ENCODE data around the gene ZNF117.
A peak's percentile ranks its signal among the peaks of the same experiment; 100 is the strongest.
"Not testable (repeated sequence)": the region's sequence is repeated elsewhere in the genome, so short reads cannot be mapped to it uniquely, and the experiment has no call there.

The ZNF117 gene

DNA sequence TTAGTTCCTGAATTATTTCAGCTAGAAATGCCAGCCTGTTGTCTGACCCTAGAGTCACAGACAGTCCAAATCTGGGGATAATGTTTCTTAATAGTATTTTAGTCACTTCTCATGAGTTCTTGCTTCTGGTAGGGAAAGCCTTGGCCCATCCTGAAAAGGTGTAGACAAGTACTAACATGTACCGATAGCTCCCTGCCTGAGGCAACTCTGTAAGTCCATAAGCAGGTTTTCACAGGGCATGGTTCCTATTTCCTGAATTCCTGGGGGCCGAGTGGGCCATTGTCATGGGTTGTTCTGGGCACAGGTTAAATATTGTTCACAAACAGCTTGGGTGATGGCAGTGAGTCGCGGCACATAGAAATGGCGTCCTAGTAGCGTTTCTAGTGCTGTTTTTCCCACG is 3.1 kb upstream of the ZNF117 start:
- no peak overlapping the region for H3K4me3 ChIP-seq (ENCODE audit: low read depth, low read length)
- H3K27ac ChIP-seq (ENCODE audit: low read depth, low read length) = no peak overlapping the region
- H3K79me2 ChIP-seq (ENCODE audit: control insufficient read depth, insufficient read depth, low read length, unreplicated experiment) = no peaks in the 10 kb centered on the region
- no peaks in the 10 kb centered on the region for H3K4me1 ChIP-seq (ENCODE audit: control insufficient read depth, insufficient read depth, low read length, unreplicated experiment)
- H2AFZ ChIP-seq (ENCODE audit: low read length, unreplicated experiment) = no peak overlapping the region
- peaks cover 13% of the 10 kb centered on the region for H3K36me3 ChIP-seq (ENCODE audit: insufficient read depth, low read length)
- no peaks in the 10 kb centered on the region for H3K27me3 ChIP-seq (ENCODE audit: insufficient read depth, low read length)

DNA sequence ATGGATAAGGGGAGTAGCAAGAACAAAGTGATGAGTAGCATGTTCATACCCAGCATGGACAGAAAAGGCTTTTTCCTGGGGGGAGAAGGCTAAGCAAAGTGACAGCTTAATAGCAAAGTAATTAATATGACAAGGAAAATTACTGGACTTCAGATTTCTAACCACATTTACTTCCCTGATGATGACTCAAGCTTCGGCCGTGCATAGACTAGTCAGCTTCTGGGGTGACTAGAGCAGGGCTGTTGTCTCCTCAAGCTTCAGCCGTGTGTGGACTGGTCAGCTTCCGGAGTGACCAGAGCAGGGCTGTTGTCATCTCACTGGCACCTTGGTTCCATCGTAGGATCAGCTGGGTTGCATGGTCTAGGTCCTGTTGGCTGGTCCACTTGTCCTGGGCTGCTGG is 2.1 kb upstream of the ZNF117 start:
- Histone ChIP-seq H3K4me1 (ENCODE audit: control insufficient read depth, insufficient read depth, low read length, unreplicated experiment) (no peaks in the 10 kb centered on the region), H2AFZ (ENCODE audit: low read length, unreplicated experiment) (no peak overlapping the region), H3K27me3 (ENCODE audit: insufficient read depth, low read length) (no peaks in the 10 kb centered on the region), H3K27ac (ENCODE audit: low read depth, low read length) (no peak overlapping the region), H3K36me3 (ENCODE audit: insufficient read depth, low read length) (peaks cover 18% of the 10 kb centered on the region), H3K4me3 (ENCODE audit: low read depth, low read length) (no peak overlapping the region), H3K79me2 (ENCODE audit: control insufficient read depth, insufficient read depth, low read length, unreplicated experiment) (no peaks in the 10 kb centered on the region)

GRCh38 chr7:64990216-64990615 is 620 bp downstream of the ZNF117 start:
- H3K27me3 ChIP-seq (ENCODE audit: insufficient read depth, low read length) = no peaks in the 10 kb centered on the region
- no peaks in the 10 kb centered on the region for H3K79me2 ChIP-seq (ENCODE audit: control insufficient read depth, insufficient read depth, low read length, unreplicated experiment)
- no peak overlapping the region for H2AFZ ChIP-seq (ENCODE audit: low read length, unreplicated experiment)
- no peaks in the 10 kb centered on the region for H3K4me1 ChIP-seq (ENCODE audit: control insufficient read depth, insufficient read depth, low read length, unreplicated experiment)
- no peak overlapping the region for H3K4me3 ChIP-seq (ENCODE audit: low read depth, low read length)
- no peak overlapping the region for H3K27ac ChIP-seq (ENCODE audit: low read depth, low read length)
- peaks cover 20% of the 10 kb centered on the region for H3K36me3 ChIP-seq (ENCODE audit: insufficient read depth, low read length)

DNA sequence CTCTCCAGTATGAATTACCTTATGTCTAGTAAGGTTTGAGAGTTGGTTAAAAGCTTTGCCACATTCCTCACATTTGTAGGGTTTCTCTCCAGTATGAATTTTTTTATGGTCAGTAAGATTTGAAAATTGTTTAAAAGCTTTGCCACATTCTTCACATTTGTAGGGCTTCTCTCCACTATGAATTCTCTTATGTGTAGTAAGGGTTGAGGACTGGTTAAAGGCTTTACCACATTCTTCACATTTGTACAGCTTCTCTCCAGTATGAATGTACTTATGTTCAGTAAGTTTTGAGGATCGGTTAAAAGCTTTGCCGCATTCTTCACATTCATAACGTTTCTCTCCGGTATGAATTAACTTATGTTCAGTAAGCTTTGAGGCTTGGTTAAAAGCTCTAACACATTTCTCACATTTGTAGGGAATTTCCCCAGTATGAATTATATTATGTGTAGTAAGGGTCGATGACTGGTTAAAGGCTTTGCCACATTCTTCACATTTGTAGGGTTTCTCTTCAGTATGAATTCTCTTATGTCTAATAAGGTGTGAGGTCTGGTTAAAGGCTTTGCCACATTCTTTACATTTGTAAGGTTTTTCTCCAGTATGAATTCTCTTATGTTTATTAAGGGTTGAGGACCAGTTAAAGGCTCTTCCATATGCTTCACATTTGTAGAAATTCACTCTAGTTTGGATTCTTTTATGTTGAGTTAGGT is 12.2 kb downstream of the ZNF117 start:
- H3K4me1 ChIP-seq (ENCODE audit: control insufficient read depth, insufficient read depth, low read length, unreplicated experiment) = no peaks in the 10 kb centered on the region
- H3K27ac ChIP-seq (ENCODE audit: low read depth, low read length) = no peak overlapping the region
- no peak overlapping the region for H2AFZ ChIP-seq (ENCODE audit: low read length, unreplicated experiment)
- H3K36me3 ChIP-seq (ENCODE audit: insufficient read depth, low read length) = peaks cover 46% of the 10 kb centered on the region
- no peaks in the 10 kb centered on the region for H3K27me3 ChIP-seq (ENCODE audit: insufficient read depth, low read length)
- no peak overlapping the region for H3K4me3 ChIP-seq (ENCODE audit: low read depth, low read length)
- no peaks in the 10 kb centered on the region for H3K79me2 ChIP-seq (ENCODE audit: control insufficient read depth, insufficient read depth, low read length, unreplicated experiment)

DNA sequence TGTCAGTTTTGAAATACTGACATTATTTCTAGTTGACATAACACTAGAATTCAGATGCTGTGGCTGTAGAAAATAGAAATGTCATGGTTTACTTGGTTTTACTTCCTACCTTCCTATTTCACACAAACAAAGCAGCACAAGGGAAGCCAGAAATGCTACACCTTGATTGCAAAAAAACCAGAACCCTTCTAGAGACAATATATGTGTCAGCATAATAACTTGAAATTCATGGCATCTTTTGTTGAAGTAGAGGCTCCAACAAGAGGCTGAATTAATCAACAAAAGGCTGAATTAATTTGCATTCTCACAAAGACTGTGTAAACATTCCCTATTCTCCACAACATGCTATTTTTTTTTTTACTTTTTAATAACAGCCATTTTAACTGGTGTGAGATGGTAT is 25.2 kb downstream of the ZNF117 start:
- H3K4me3 ChIP-seq (ENCODE audit: low read depth, low read length) = no peak overlapping the region
- H3K4me1 ChIP-seq (ENCODE audit: control insufficient read depth, insufficient read depth, low read length, unreplicated experiment) = no peaks in the 10 kb centered on the region
- no peak overlapping the region for H2AFZ ChIP-seq (ENCODE audit: low read length, unreplicated experiment)
- H3K79me2 ChIP-seq (ENCODE audit: control insufficient read depth, insufficient read depth, low read length, unreplicated experiment) = no peaks in the 10 kb centered on the region
- H3K27me3 ChIP-seq (ENCODE audit: insufficient read depth, low read length) = peaks cover 3% of the 10 kb centered on the region; the same call in 1 of the 2 replicates
- H3K36me3 ChIP-seq (ENCODE audit: insufficient read depth, low read length) = no peaks in the 10 kb centered on the region
- no peak overlapping the region for H3K27ac ChIP-seq (ENCODE audit: low read depth, low read length)

- no peaks in the 10 kb centered on the region for H3K36me3 ChIP-seq (ENCODE audit: insufficient read depth, low read length)
- H3K4me1 ChIP-seq (ENCODE audit: control insufficient read depth, insufficient read depth, low read length, unreplicated experiment) = no peaks in the 10 kb centered on the region
- H3K4me3 ChIP-seq (ENCODE audit: low read depth, low read length) = no peak overlapping the region
- no peak overlapping the region for H2AFZ ChIP-seq (ENCODE audit: low read length, unreplicated experiment)
- no peaks in the 10 kb centered on the region for H3K79me2 ChIP-seq (ENCODE audit: control insufficient read depth, insufficient read depth, low read length, unreplicated experiment)
- no peaks in the 10 kb centered on the region for H3K27me3 ChIP-seq (ENCODE audit: insufficient read depth, low read length)
- H3K27ac ChIP-seq (ENCODE audit: low read depth, low read length) = no peak overlapping the region
Measured at GRCh38 chr7:64959072-64959747, 31.6 kb downstream of the ZNF117 start.

- H3K79me2 ChIP-seq (ENCODE audit: control insufficient read depth, insufficient read depth, low read length, unreplicated experiment) = no peaks in the 10 kb centered on the region
- no peak overlapping the region for H3K27ac ChIP-seq (ENCODE audit: low read depth, low read length)
- H3K27me3 ChIP-seq (ENCODE audit: insufficient read depth, low read length) = peaks cover 27% of the 10 kb centered on the region
- no peak overlapping the region for H2AFZ ChIP-seq (ENCODE audit: low read length, unreplicated experiment)
- H3K36me3 ChIP-seq (ENCODE audit: insufficient read depth, low read length) = no peaks in the 10 kb centered on the region
- H3K4me3 ChIP-seq (ENCODE audit: low read depth, low read length) = no peak overlapping the region
- no peaks in the 10 kb centered on the region for H3K4me1 ChIP-seq (ENCODE audit: control insufficient read depth, insufficient read depth, low read length, unreplicated experiment)
Measured at GRCh38 chr7:64951250-64951848, 39.5 kb downstream of the ZNF117 start.

GRCh38 chr7:64950673-64951072 is 40.2 kb downstream of the ZNF117 start:
- not testable (repeated sequence) for H3K4me1 ChIP-seq (ENCODE audit: control insufficient read depth, insufficient read depth, low read length, unreplicated experiment); H3K27ac ChIP-seq (ENCODE audit: low read depth, low read length); H3K4me3 ChIP-seq (ENCODE audit: low read depth, low read length); H3K79me2 ChIP-seq (ENCODE audit: control insufficient read depth, insufficient read depth, low read length, unreplicated experiment); H3K36me3 ChIP-seq (ENCODE audit: insufficient read depth, low read length); H2AFZ ChIP-seq (ENCODE audit: low read length, unreplicated experiment)
- H3K27me3 ChIP-seq (ENCODE audit: insufficient read depth, low read length) = peaks cover 34% of the 10 kb centered on the region

- H3K36me3 ChIP-seq (ENCODE audit: insufficient read depth, low read length); H3K27ac ChIP-seq (ENCODE audit: low read depth, low read length); H3K4me3 ChIP-seq (ENCODE audit: low read depth, low read length); H2AFZ ChIP-seq (ENCODE audit: low read length, unreplicated experiment); H3K4me1 ChIP-seq (ENCODE audit: control insufficient read depth, insufficient read depth, low read length, unreplicated experiment); H3K79me2 ChIP-seq (ENCODE audit: control insufficient read depth, insufficient read depth, low read length, unreplicated experiment): not testable (repeated sequence)
- peaks cover 38% of the 10 kb centered on the region for H3K27me3 ChIP-seq (ENCODE audit: insufficient read depth, low read length)
Measured at GRCh38 chr7:64948774-64949173, 42.1 kb downstream of the ZNF117 start.

GRCh38 chr7:64947252-64948000 is 43.4 kb downstream of the ZNF117 start:
- Histone ChIP-seq H3K27me3 (ENCODE audit: insufficient read depth, low read length) (peaks cover 38% of the 10 kb centered on the region), H3K4me3 (ENCODE audit: low read depth, low read length) (peak overlapping the region; percentile 52), H3K4me1 (ENCODE audit: control insufficient read depth, insufficient read depth, low read length, unreplicated experiment) (no peaks in the 10 kb centered on the region), H3K27ac (ENCODE audit: low read depth, low read length) (no peak overlapping the region), H2AFZ (ENCODE audit: low read length, unreplicated experiment) (no peak overlapping the region), H3K79me2 (ENCODE audit: control insufficient read depth, insufficient read depth, low read length, unreplicated experiment) (no peaks in the 10 kb centered on the region), H3K36me3 (ENCODE audit: insufficient read depth, low read length) (no peaks in the 10 kb centered on the region)

Measured in ACC112 (cell line).